Superior temporal gyrus (tissue), 1 donor: ENCODE measurements around the gene TPD52L2.
"Not testable (repeated sequence)": the region's sequence is repeated elsewhere in the genome, so short reads cannot be mapped to it uniquely, and the experiment has no call there.

Source experiments
- DNase-seq: peaks from one replicate; pipeline ENCODE4 v3.0.0-alpha.2; 2016; ENCODE audit errors: extremely low spot score

TPD52L2 gene

DNA sequence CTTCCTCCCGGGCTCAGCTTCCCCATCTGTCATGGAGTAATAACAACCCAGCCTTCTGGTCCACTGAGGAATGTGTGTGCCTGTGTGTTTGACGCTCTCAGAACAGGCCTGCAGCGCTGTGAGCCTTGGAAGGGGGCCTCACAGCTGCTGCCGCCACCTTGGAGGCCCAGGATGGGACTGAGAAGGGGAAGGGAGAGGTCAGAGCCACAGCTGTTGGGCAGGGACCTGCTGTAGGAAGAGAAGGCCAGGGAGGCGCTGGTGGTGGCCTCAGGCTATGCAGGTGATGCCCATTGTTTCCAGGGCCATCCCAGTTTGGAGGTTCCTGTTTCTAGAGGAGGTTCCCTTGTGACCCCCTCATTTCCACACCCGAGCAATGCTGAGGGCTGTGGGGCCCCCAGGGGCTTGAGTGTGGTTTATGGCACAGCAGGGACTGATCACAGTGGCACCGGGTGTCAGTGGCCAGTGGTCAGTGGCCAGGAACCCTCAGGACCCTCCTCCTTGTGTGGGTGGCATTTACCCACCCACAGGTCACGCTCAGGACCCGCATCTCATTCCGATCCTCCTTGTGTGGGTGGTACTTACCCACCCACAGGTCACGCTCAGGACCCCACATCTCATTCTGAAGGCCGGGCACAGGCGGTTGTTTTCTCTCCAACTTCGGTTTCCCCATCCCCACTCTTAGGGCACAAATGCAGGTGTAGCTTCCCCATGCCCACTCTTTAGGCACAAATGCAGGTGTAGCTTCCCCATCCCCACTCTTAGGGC lies 14.0 kb downstream of the TPD52L2 start:
- DNase-seq: no peak

DNA sequence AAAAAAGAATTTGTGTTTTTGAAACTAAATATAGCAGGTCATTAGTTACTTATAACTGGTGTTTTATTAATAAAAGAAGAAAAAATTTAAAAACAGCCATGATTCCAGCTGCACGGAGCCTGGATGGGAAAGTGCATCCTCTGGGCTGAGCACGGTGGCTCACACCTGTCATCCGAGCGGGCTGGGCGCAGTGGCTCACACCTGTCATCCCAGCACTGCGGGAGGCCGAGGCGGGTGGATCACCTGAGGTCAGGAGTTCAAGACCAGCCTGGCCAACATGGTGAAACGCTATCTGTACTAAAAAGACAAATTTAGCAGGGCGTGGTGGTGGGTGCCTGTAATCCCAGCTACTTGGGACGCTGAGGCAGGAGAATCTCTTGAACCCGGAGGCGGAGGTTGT lies 15.8 kb downstream of the TPD52L2 start:
- not testable (repeated sequence) for DNase-seq

DNA sequence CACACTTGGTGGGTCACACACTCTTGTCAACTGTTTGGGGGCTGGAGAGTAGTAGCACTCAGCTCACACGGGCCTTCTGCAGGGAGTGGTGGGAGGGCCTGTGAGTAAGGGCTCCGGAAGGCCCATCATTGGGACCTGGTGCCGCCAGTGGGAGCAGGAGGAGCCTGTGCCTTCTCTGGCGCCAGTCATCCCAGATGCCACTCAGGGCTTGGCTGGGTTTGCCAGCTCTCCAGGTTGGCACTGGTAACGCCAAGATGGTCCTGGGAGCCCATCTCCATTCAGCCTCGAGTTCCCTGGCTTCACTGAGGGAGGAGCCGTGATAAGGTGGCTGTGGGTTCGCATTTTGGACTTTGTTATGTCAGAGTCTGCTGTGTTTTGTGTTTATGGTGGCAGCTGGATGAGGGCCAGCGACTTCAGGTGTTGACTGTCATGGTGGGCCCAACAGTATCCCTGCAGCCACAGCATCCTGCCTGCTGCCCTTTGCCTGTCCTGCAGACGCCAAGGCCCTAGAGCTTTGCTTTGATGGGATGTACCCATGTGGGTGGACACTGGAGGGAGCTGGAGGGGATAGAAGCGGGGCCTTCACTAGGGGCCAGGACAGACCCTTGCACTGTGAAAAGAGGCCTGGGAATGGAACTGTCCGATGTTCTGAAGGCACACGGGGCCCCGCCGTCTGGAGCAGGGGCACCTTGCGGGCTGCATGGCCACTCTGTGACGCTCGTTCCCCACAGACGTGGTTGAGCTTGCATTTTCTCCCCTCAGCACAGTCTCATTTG lies 16.6 kb downstream of the TPD52L2 start:
- no peak for DNase-seq

DNA sequence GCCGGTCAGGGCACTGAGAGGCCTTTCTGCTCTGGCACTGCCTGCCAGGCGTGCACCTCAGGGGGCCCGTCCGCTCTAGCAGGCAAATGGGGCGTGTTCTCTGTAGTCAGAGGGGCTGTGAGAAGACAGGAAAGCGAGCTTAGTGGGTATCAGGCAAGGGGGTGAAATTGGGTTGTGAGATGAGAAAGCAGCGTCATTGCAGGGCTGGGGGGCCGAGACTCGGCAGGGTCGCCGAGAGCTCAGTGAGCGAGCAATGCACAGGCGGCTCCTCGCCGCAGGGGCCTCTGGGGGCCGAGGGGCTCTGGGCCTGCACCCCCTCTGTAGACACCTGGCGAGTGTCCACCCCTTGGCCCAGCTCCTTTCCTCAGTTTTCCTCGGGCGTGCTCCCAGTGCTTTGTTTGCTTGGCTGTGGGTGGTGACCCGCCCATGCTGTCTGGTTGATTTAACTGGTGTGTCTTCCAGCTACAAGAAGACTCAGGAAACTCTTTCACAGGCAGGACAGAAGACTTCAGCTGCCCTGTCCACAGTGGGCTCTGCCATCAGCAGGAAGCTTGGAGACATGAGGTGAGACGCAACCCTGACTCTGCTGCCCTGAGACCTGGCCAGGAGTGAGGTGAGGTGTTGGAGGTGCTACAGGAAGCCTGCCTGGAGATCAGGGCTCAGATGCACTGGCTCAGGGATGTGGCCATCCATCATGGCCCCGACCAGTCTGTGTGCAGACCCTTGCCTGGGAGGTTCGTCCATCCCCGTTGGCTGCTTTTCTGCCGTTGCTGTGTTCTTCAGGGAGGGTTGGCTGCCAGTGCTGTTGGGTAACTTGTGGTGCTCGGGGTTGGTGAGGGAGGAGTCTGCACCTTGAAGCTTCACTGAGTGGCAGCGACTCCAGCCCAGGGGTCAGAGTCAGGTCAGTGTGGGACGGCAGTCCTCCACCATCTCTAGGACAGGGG lies 17.5 kb downstream of the TPD52L2 start:
- no peak for DNase-seq

DNA sequence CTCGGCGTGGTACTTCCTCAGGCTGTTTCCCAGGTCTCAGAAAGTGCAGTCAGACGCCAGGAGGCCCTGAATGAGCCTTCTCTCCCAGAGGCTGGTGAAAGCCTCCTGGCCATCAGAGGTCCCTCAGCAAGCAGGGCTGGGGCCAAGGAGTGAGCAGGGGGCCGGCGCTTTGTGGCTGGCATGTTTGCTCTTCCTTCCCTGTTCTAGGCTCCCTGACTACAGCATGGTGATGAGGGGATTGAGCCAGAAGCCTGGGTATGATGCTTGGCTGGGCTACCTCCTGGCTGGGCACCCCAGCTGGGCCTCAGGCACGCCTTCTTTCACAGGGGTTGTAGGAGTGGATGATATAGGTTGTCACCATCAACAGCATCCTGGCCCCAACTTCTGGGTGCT lies 18.1 kb downstream of the TPD52L2 start:
- no peak for DNase-seq

DNA sequence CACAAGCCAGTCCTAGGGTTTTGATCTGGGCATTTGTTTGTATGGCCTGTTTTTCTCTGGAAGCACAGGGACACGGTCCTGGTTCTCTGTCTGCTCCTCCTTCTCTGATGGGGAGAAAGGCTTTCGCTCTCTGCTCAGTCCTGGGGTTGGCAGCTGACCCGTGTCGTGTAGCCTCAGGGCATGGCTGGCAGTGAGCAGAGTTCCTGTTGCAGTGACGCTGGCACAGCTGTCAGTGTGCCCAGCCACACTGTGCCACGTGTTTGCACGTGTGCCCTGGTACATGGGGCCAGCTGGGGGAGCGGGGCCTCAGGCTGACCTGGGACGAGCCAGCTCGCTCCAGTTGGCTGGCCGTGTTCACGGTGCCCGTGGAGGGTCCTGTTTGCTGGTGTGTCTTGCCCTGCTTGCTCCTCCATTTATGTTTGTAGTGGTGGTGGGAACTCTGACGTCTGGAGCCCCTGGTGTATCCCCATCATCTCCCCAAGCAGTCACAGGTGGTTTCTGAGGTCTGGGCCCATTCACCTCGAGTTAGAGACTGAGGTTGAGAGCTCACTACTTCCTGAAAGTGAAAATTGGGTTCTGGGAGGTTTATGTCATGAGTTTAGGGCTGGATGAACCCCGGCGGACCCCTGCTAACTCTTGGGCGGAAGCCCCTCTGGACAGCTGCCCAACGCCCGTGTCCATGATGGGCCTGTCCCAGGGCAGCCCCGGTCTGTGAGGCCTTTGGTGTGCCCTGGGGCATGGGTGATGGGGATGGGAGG lies 19.6 kb downstream of the TPD52L2 start:
- DNase-seq: no peak

DNA sequence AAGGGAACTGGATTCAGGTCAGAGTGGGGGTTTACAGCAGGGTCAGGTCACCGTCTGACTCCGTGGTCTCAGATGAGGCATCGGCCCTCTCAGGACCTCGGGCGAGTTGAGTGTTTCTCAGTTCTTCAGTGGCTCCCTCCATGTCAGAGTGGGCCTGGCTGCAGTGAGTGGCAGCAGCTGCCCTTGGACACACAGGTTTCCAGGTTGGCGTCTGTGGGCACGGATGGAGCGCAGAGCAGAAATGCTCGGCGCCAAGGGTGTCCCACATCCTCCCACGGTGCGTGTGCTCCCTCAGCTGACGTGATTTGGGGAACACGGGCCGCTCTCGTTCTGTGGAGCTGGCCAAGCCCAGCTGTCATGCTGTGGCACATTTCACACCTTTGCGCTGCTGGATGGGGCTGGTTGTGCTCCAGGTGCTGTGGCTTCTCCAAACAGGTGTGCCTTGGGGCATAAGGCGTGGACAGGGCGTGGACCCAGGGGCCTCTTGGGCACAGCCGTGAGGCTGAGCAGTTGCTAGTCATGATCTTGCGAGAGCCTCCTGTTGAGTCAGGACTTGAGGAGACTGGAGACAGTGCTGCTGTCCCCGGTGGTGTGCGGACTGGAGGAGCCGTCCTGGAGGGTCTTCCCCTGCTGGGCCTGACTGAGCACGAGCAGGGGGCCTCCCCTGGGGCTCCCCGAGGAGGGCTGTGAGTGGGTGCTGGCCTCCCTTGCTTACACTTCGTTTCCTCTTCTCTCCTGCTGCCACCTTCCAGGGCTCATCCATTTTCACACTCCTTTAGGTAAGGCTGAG lies 20.4 kb downstream of the TPD52L2 start:
- DNase-seq: no peak

DNA sequence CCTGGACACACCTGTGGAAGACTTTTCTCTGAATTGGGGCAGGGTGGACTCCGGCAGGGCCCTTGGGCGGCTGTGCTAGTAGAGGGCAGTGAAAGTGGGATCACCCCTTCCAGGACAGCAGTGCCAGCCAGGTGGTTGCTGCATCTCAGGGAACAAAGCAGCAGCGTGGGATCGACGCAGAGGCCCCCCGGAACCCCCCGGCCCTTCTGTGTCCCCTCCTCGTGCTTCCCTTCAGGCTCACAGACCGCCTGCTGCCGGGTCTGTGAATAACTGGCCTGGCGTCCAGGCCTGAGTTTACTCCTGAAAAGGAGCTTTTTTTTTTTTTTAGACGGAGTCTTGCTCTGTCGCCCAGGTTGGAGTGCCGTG lies 21.0 kb downstream of the TPD52L2 start:
- DNase-seq: no peak

DNA sequence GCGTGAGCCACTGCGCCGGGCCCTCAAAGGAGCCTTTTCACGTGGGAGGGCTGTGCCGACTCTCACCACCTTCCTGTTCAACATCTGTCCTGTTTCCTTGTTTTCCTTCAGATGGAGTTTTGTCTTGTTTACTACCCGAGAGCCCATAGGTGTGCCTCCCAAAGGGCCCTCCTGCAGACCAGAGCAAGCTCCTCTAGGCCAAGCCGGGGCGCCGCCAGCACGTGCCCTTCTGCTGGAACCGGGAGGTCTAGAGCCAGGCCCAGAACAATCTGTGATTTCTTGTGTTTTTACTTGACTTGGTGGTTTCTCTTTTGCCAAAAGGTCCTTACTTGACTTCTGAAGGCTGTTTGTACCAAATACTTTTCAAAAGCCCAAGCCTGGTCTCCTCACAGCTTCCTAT lies 21.9 kb downstream of the TPD52L2 start:
- DNase-seq: no peak

DNA sequence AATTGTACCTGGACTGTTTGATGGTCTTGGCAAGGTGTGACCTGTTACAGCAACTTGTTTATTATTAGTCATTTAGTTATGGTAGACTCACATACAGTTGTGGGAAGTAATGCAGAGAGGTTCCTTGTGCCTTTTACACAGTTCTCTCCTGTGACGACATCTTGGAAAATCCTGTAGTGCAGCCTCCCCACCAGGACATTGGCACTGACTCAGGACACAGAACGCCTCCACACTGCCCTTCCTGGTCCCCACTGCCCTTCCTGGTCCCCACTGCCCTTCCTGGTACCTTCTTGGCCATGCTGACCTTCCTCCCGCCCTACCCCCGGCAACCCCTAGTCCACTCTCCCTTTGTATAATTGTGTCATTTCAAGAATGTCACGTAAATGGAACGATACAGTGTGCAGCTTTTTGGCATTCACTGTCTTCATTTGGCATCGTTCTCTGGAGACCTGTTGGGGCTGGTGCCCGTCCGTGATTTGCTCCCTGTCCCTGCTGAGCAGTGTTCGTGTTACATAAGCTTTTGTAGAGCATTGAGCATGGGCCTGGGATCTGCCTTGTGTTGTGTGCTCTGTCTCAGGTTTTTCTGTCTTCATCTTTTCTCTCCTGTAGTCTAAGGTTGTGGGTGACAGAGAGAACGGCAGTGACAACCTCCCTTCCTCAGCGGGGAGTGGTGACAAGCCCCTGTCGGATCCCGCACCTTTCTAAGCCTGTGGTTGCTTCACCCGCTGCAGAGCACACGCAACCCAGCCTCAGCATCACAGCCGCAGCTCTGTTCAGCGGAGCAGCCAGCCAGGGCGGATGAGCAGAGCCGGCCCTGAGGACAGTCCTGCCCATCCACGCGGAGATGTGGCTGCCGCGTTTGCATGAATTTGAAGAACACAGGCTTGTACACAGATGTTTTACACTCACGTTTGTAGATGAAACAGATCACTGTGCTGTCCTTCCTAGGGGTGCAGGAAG lies 24.5 kb downstream of the TPD52L2 start:
- no peak for DNase-seq

DNA sequence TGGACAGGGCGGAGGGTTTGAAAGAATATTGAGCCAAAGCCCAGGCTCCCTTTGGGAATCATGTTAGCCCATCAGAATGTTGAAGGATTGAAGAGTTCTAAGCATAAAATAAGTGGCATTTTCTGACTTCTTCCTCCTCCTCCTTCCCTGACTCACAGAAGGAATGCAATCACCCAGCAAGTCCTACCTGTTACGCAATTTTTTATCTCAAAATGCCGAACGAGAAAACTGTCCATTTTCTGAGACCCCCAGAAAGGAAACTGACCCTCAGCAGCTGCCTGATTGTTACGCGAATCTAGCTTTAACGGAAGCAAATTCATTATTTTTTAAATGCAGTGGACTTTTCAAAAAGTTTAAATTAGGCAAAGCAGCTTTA lies 25.1 kb downstream of the TPD52L2 start:
- no peak for DNase-seq

DNA sequence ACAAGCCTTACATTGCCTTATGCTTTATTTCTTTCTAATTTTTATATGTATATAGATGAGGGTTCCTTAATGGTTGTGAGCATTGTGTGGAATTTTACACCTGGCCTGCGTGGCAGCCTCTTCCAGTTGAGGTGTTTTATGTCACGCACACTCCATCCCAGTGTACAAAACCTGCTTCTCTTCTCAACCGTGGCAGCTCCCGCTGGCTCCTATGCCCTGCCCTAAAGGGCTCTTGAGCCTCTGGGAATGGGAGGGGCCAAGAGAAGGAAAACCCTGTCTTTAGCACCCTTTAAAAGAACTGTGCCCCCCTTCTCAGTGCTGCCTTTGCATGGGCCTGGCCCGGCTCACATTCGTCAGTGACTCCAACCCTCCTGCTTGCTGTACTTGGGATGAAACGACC lies 25.5 kb downstream of the TPD52L2 start:
- DNase-seq: no peak

DNA sequence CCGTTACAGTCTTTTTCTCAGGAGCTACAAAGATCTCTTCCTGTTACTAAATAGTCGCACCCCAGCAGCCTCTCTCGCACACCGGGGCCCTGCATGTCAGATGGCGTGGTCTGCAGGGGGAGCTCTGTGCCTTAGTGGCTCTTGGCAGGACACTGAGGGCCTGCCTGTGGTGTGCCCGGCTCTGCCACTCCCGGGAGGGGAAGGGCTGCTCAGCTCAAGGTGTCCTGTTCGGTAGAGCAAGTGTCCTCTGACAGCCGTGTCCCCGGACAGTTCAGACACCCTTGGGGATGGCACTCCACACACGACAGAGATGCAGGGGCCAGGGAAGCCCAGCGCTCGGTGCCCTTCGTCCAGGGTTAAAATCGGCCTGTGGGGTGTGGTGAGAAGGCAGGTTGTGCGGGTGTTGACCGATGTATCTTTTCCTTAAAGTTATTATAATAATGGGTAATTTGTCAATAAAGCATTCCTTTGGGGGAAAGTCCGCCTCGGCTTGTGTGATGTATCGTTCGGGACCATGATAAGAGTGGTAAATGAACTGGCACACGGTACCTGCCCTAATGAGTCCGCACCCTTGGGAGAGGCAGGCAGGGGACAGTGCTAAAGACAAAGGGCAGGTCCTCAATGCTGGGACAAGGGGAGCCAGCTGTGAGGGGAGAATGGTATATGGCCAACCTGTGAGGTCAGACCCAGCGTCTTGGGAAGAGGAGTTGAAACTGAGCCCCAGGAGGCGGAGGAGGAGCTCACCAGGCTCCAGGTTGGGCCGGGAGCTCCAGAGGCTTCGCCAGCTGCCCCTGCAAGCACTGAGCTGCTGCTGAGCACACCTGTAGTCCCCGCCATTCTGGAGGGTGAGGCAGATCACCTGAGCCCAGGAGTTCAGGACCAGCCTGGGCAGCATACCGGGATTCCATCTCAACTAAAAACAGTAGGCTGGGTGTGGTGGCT lies 26.3 kb downstream of the TPD52L2 start:
- DNase-seq: no peak

DNA sequence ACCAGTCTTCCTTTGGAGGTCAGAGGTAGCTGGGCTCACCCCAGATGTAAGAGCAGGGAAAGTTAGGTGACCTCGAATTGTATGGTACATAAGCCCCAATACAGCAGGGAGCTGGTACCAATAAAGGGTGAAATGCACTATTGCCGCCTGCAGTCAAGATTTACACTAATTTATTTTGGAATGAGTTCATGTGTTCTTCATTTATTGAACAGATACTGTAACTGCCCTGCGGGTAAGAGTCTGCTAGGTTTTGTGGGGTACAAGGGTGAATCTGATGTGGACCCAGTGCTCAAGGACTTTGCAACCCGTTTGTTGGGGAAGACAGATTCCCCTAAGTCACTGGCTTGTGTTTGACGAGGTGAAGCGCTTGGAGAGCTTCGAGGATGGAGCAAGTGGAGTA lies 27.3 kb downstream of the TPD52L2 start:
- no peak for DNase-seq

DNA sequence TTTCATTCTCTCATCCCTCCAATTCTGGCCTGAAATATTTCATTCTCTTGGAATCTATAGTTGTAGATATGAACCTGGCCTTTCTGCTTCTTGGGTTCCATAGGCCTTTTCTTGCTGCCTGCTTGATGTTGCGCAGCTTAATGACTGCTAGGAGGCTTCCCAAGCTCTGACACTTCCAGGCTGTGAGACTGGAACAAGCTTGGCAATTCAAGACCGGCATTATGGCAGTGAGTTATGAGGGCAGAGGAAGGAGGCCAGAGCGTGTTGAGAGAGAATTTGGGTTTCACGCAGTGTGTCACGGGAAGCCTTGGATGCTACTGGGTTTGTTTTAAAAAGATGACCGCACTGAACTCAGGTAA lies 28.9 kb downstream of the TPD52L2 start:
- DNase-seq: no peak

DNA sequence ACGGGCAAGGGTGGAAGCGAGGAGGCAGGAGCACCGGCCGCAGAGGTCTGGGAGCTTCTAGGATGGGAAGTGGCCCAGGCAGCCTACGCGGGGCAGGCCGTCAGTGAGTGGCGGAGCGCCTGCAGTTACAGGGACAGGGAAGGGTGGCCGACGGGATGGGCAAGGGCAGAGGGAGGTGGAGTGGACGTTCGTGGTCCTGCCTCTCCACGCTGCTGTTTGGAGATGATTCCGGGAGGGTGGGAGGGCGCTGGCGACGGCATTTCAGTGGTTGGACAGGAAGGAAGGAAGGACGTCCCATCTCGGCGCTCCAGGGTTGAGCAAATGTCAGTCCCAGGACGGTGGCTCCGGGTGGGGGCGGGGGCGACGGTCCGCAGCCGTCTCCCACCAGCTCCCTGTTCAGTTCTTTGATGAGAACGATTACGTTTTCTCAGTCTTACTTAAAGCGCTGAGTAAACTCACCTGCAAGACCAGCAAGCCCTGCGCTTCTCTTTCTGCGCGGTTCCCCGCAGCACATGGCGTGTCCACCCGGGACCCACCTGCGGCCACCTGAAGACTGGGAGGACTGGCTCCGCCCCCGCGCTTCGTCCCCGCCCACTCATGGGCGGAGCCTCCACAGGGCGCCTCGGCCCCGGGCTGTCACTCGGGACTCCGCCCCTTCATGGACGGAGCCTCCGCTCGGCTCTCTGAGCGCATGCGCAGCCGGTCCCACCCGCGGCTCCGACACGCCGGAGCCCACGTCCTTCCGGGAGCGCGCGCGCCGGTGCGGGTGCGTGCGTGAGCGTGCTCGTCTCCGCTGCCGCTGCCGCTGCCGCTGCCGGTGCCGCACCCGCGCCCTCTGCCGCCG lies 29.5 kb downstream of the TPD52L2 start, which contains the start of gene DNAJC5:
TSS of gene DNAJC5 (plus strand) at position 769 of the 844 bp plus-strand sequence. CDS start 33,220 bp downstream, outside the sequence.
- peak; percentile 97 for DNase-seq

DNA sequence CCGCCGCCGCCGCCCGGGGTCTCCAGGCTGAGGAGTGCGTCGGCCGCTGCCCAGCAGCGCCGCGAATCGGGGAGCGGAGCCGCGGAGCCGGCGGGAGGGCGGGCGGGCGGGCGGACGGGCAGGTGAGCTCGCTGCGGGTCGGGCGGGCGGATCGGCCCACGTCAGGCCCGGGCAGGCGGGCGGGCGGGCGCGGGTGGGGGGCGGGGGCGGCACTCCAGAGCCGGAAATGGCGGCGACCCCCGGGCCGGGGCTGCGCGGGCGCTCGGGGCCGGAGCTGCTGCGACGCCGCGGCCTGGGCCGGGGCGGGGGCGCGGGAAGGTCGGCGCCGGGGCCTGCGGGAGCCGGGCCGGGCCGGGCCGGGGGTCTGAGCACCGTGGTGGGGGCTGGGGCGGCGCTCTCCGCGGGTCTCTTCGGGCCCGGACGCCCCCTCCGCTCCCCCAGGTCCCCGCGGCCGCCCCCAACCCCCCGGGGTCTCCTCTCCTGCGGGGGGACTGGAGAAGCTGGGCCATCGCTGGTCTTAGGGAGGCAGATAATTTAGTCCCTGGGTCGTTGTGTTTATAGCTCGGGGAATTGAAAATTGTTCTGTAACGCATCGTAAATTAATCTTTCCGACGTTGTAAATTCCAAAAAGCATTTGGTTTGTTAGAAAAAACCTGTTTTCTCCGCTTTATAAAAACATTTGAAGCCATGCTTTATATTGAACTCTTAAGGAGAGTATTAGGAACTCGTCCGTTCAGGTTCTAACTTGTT lies 30.3 kb downstream of the TPD52L2 start:
- no peak for DNase-seq
